GM12801 (cell line): ENCODE measurements around the gene PATJ.

Experiments
- CTCF ChIP-seq: IDR thresholded peaks from one replicate; pipeline ENCODE4 v1.5.1; 2011; ENCODE audit warnings: control low read depth; ENCODE audit not compliant: insufficient read length; ENCODE audit errors: extremely low read depth

Gene PATJ

GRCh38 chr1:61756773-61757172 is 14.5 kb downstream of the PATJ start:
- TF ChIP-seq CTCF: no peak

- no peak for TF ChIP-seq CTCF
These were observed 15.7 kb downstream of the PATJ start for GRCh38 chr1:61757950-61758349.

GRCh38 chr1:61770131-61770530 is 27.9 kb downstream of the PATJ start:
- no peak for TF ChIP-seq CTCF

GRCh38 chr1:61776091-61776490 is 33.8 kb downstream of the PATJ start:
- no peak for TF ChIP-seq CTCF

GRCh38 chr1:61779231-61779630 is 37.0 kb downstream of the PATJ start:
- no peak for TF ChIP-seq CTCF

GRCh38 chr1:61781151-61781550 is 38.9 kb downstream of the PATJ start:
- no peak for TF ChIP-seq CTCF

- no peak for TF ChIP-seq CTCF
These were observed 40.5 kb downstream of the PATJ start for GRCh38 chr1:61782771-61783170.

- TF ChIP-seq CTCF: no peak
These were observed 42.4 kb downstream of the PATJ start for GRCh38 chr1:61784726-61785125.
